Ishikawa (cell line): ENCODE measurements around the gene CACNB2.

ENCODE experiments used
- CREB1 ChIP-seq: IDR thresholded peaks from 2 replicates; pipeline ENCODE4 v1.6.1; 2012; ENCODE audit warnings: low read depth
- EGR1 ChIP-seq: IDR thresholded peaks from 2 replicates; pipeline ENCODE4 v1.6.1; 2012
- EP300 ChIP-seq: IDR thresholded peaks from 2 replicates; pipeline ENCODE4 v1.6.1; 2012; ENCODE audit warnings: borderline replicate concordance
- FOXM1 ChIP-seq: IDR thresholded peaks from 2 replicates; pipeline ENCODE4 v1.6.1; 2012; ENCODE audit warnings: low read depth, borderline replicate concordance
- RAD21 ChIP-seq: IDR thresholded peaks from 2 replicates; pipeline ENCODE4 v1.6.1; 2012; ENCODE audit warnings: low read depth
- REST ChIP-seq: IDR thresholded peaks from 2 replicates; pipeline ENCODE4 v1.6.1; 2012; ENCODE audit warnings: low read depth, mild to moderate bottlenecking
- TAF1 ChIP-seq: IDR thresholded peaks from 2 replicates; pipeline ENCODE4 v1.6.1; 2012; ENCODE audit warnings: low read depth, mild to moderate bottlenecking
- TEAD4 ChIP-seq: IDR thresholded peaks from 2 replicates; pipeline ENCODE4 v1.6.1; 2012

GRCh38 chr10:18254692-18255091 is 114.5 kb downstream of the CACNB2 start:
- TF ChIP-seq CREB1 (no peak), FOXM1 (no peak), EP300 (no peak), TEAD4 (no peak), EGR1 (no peak), RAD21 (no peak), REST (no peak), TAF1 (no peak)
